Aorta (tissue), 5 donors: ENCODE measurements around the gene TP73. TPM values are rescaled to one million over a fixed set of nuclear protein-coding genes. Genes with fewer than 3 reads are reported as not detected.

Source experiments
- ATAC-seq: fragments of 200-7000 bp; cut with Tn5 transposase; one replicate; pipeline ENCODE4 v1.9.1; 2022; ENCODE audit warnings: moderate library complexity; ENCODE audit not compliant: low FRiP score
- DNase-seq, 2 donors: peaks; one replicate each; pipeline ENCODE4 v3.0.0-alpha.2; 2020
- H3K27ac ChIP-seq, 2 donors: one replicate each; pipeline ENCODE4 v1.5.1; 2013; ENCODE audit warnings: low read length in 2 of 2, mild to moderate bottlenecking in 2 of 2, moderate library complexity in 2 of 2, control low read depth in 1 of 2, inconsistent platforms in 1 of 2, low read depth in 1 of 2
- H3K27me3 ChIP-seq, 2 donors: one replicate each; pipeline ENCODE4 v1.6.1; 2013; ENCODE audit warnings: control low read depth in 1 of 2, low read length in 1 of 2, mild to moderate bottlenecking in 1 of 2, moderate library complexity in 1 of 2; ENCODE audit not compliant: insufficient read depth in 2 of 2, control insufficient read depth in 1 of 2
- H3K36me3 ChIP-seq, 2 donors: one replicate each; pipeline ENCODE4 v1.6.1; 2013; ENCODE audit warnings: control low read depth in 1 of 2, low read length in 1 of 2, mild to moderate bottlenecking in 1 of 2; ENCODE audit not compliant: insufficient read depth in 2 of 2, control insufficient read depth in 1 of 2
- H3K4me1 ChIP-seq, 2 donors: one replicate each; pipeline ENCODE4 v1.6.1; 2013; ENCODE audit warnings: low read length in 2 of 2, control low read depth in 1 of 2, mild to moderate bottlenecking in 1 of 2, moderate library complexity in 1 of 2; ENCODE audit not compliant: insufficient read depth in 2 of 2, control insufficient read depth in 1 of 2
- H3K4me3 ChIP-seq, 2 donors: one replicate each; pipeline ENCODE4 v1.5.1; 2013; ENCODE audit warnings: low read length in 2 of 2, control low read depth in 1 of 2, mild to moderate bottlenecking in 1 of 2
- H3K9me3 ChIP-seq: one replicate; pipeline ENCODE4 v1.6.1; 2013; ENCODE audit warnings: mild to moderate bottlenecking, low read length; ENCODE audit not compliant: control insufficient read depth
- WGBS, 2 donors: extraction: QIAGEN DNeasy Blood & Tissue Kit; methylation state at CpG; one replicate each; pipeline ENCODE4 v1.1.7; 2013; 5-methylcytosine and 5-hydroxymethylcytosine counted together
- intact Hi-C, 2 donors: fragments of 100-400 bp; cut with DNase I; formaldehyde crosslinking; loops; one replicate each; pipeline versions ENCODE4 v1.14.2 to v1.15.0; 2022
- polyA plus RNA-seq, 2 donors: library from polyadenylated mRNA; stranded (reverse); fragments of 200-250 nt; gene quantifications; one replicate each; pipeline ENCODE4 v1.2.3, GENCODE V29; 2013
- total RNA-seq, 2 donors: library from RNA; stranded (reverse); fragmentation: NEBNext Ultra II Directional; extraction: Animal tissue kit (Norgen Biotek cat#: 25700); gene quantifications; one replicate each; pipeline ENCODE4 v1.2.1, GENCODE V29; 2021
- donor health status: healthy with polysubstance abuse.
- donor health status: Bipolar disorder and iron deficiency.
- donor health status: DM: no; HTN: no; CAD: no.
- donor health status: DM: no; HTN: no; CAD: no.
- donor health status: DM: yes; HTN: yes; CAD: no.

Gene TP73
- total and polyA plus RNA-seq, 4 donors = 0.18 to 0.38 TPM; not detected in 2

- H3K27me3 ChIP-seq = peaks cover 0 to 1% of the 10 kb centered on the region in 2 donors
- no peak overlapping the region for H3K27ac ChIP-seq
- 88% methylated on average over 7 of the region's 7 CpGs for WGBS, 2 donors
- ATAC-seq = no peak
- no peaks in the 10 kb centered on the region for H3K4me1 ChIP-seq
- H3K9me3 ChIP-seq = no peaks in the 10 kb centered on the region
- H3K4me3 ChIP-seq = no peak overlapping the region
- intact Hi-C loops = no loop called here
- no peak for DNase-seq
- no peaks in the 10 kb centered on the region for H3K36me3 ChIP-seq
These were observed 44.2 kb upstream of the TP73 start for GRCh38 chr1:3608154-3608553.

- peaks cover 0 to 1% of the 10 kb centered on the region in 2 donors for H3K27me3 ChIP-seq
- WGBS, 2 donors = 66 to 75% methylated on average over 22 of the region's 22 CpGs
- intact Hi-C loops = no loop called here
These were observed 43.1 kb upstream of the TP73 start for GRCh38 chr1:3609016-3609768.

GRCh38 chr1:3609769-3610526 lies 42.4 kb upstream of the TP73 start:
- Histone ChIP-seq H3K27ac (no peak overlapping the region), H3K4me1 (no peaks in the 10 kb centered on the region), H3K36me3 (no peaks in the 10 kb centered on the region), H3K9me3 (no peaks in the 10 kb centered on the region), H3K27me3 (peaks cover 0 to 1% of the 10 kb centered on the region in 2 donors), H3K4me3 (no peak overlapping the region)
- intact Hi-C loops = no loop called here
- 72 to 76% methylated on average over 24 of the region's 24 CpGs for WGBS, 2 donors
- no peak for DNase-seq
- ATAC-seq = no peak

More at GRCh38 chr1:3609016-3609768, 43.1 kb upstream of the TP73 start:
- no peak for DNase-seq
- H3K4me1 ChIP-seq = no peaks in the 10 kb centered on the region
- H3K4me3 ChIP-seq = no peak overlapping the region
- no peaks in the 10 kb centered on the region for H3K9me3 ChIP-seq
- no peak overlapping the region for H3K27ac ChIP-seq
- ATAC-seq = no peak
- no peaks in the 10 kb centered on the region for H3K36me3 ChIP-seq

DNA sequence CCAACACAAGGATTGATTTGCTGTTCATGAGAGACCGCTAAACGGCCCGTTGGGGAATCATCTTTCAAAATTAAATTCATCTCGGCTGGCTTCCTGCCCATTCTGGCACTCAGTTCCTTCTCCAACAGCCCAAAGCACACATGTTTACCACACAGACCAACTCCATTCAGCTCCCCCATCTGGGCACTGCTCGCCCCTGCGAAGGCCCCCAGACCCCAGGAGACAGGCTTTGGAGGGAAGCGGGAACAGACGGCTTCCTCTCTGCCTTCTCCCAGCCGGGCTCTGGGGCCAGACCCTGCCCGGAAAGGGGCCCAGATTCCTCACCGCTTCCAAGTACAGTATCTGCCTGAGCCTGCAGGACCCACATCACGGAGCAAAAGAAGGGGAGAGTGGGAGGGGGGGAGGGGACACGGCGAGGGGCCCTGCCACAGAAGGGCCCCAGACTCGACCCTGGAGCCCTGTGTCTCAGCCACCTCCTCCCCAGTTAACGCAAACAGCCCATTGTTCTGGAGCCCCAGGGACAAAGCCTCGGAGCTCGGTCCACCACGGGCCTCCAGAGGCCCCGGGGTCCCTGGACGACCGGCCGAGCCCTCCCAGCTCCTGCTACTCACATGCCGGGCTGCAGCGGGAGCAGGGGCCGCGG lies 41.7 kb upstream of the TP73 start:
- H3K36me3 ChIP-seq = no peaks in the 10 kb centered on the region
- no peak for DNase-seq
- no peak overlapping the region for H3K4me3 ChIP-seq
- peaks cover 0 to 1% of the 10 kb centered on the region in 2 donors for H3K27me3 ChIP-seq
- 10 to 12% methylated on average over 24 to 27 of the region's 27 CpGs for WGBS, 2 donors
- H3K4me1 ChIP-seq = no peaks in the 10 kb centered on the region
- H3K9me3 ChIP-seq = no peaks in the 10 kb centered on the region
- intact Hi-C loops = no loop called here
- ATAC-seq = no peak
- no peak overlapping the region for H3K27ac ChIP-seq

DNA sequence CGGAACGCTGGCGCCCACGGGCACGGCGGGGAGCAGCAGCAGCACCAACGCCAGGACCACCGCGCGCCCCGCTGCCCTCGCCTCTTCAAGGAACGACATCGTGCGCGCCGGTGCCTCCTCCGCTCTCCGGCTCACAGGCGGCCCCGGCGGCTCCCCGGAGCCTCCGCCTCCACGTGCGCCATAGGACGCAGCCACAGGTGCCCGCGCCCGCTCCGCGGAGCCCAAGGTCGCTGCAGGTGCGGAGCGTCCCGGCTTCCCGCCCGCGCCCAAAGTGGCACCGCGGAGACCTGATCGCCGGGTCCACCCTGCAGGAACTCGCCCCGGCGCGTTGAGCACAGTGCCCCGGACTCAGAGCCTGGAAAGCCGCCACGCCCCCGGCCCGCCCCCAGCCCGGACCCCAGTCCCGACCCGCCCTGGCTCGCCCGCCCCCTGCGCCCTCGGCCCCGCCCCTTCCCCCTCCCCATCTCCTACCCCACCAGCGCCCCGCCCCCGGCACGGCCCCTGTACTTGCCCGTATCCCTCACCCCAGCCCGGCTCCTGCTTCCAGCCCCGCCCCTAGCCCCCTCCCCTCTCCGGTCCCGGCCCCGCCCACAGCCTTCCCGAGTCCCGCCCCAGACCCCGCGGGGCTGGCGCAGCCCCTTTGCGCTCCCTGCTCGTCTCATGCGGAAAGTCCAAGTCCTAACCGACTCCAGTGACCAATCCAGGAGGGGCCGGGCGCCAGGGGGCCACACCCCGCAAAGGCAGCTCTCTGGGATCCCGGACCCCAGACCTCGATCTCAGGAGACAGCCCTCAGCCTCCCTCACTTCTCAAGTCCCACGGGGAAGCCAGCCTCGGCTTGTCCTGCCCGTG lies 40.9 kb upstream of the TP73 start, which contains the start of gene MEGF6:
Gene MEGF6, minus strand, starts transcription at position 339 of the 850 bp plus-strand sequence. Its CDS starts 240 bp downstream, at position 99.
- DNase-seq (peak; percentile 75 to 92), ATAC-seq (peak; percentile 72)
- no peak within 1 kb of the TSS for H3K4me3 ChIP-seq
- WGBS, 2 donors = 2% methylated on average over 56 to 87 of the region's 87 CpGs
- intact Hi-C loops = no loop called here
- no peak within 1 kb of the TSS for H3K27ac ChIP-seq
- H3K36me3 ChIP-seq = no peaks in the 10 kb centered on the region
- H3K4me1 ChIP-seq = no peaks in the 10 kb centered on the region
- peaks cover 0 to 1% of the 10 kb centered on the region in 2 donors for H3K27me3 ChIP-seq
- H3K9me3 ChIP-seq = no peaks in the 10 kb centered on the region

- no peaks in the 10 kb centered on the region for H3K36me3 ChIP-seq
- H3K4me3 ChIP-seq = no peak overlapping the region
- H3K27me3 ChIP-seq = peaks cover 0 to 1% of the 10 kb centered on the region in 2 donors
- DNase-seq (no peak), ATAC-seq (no peak)
- no peak overlapping the region for H3K27ac ChIP-seq
- H3K9me3 ChIP-seq = no peaks in the 10 kb centered on the region
- intact Hi-C loops = no loop called here
- 77% methylated on average over 7 of the region's 7 CpGs for WGBS, 2 donors
- H3K4me1 ChIP-seq = no peaks in the 10 kb centered on the region
These were observed 40.2 kb upstream of the TP73 start for GRCh38 chr1:3612123-3612522.

DNA sequence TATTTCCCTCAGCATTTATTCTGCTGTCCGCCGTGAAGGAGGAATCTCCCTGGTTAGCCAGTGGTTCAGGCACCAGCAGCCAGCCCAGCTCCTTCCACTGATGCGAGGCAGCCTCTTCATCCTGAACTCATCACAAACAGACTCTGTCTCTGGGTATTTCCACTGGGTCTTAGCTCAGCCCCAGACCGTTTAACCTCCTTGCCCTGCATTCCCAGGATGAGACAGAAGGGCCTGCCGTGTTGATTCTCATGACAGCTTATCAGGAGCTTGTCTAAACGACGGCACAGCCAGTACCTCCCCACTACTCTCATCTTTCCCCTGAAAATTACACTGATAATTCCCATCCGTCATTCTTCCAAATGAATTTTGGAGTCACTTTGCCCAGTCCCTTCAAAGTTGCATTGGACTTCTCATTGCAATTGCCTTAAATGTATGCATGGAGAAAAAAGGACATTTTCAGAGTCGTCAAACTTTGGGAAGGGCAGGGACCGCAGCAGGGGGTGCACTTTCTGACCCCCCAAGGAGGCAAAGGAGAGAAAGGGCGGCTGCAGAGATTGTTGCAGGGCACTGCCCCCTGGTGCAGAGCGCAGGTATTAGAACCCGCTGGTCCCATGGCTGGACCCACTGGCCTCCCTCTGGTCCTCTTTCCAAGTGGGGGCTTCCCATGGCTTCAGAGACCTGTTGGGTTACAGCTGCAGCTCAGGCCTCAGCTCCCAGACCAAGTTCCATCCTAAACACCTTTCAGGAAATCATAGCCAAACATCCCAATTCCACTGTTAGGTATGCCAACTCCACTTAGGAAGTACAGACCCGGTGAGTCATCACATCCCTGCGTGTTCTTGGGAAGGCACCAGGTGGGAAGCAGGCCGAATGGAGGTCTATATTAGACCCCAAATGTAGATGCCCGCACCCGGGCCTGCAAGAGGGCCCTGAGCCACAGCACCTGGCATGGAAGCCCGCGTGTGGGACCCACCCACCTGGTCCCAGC lies 37.3 kb upstream of the TP73 start:
- 66 to 75% methylated on average over 20 of the region's 20 CpGs for WGBS, 2 donors

More for the DNA sequence above, 37.3 kb upstream of the TP73 start:
- DNase-seq (no peak), ATAC-seq (no peak)
- no peaks in the 10 kb centered on the region for H3K9me3 ChIP-seq
- H3K27ac ChIP-seq = no peak overlapping the region
- intact Hi-C loops = no loop called here
- H3K27me3 ChIP-seq = peaks cover 0 to 1% of the 10 kb centered on the region in 2 donors
- no peaks in the 10 kb centered on the region for H3K4me1 ChIP-seq
- H3K36me3 ChIP-seq = no peaks in the 10 kb centered on the region
- no peak overlapping the region for H3K4me3 ChIP-seq
